OCI-LY3 (cell line): Measurements from ENCODE around the gene IKZF2.

Source experiments
- CTCF ChIP-seq: fragments of 200-600, 300-600 bp; sonication (generic); IDR thresholded peaks from 2 replicates; pipeline ENCODE4 v1.5.1; 2014; ENCODE audit warnings: antibody characterized with exemption, low read length, low read depth
- EZH2phosphoT487 ChIP-seq: fragments of 200-600 bp; shearing (Covaris generic); IDR thresholded peaks from 2 replicates; pipeline ENCODE4 v1.6.1; 2018; ENCODE audit warnings: antibody characterized with exemption, mixed run types, low read depth

GRCh38 chr2:212975333-212975732, 176.1 kb downstream of the IKZF2 start:
- TF ChIP-seq CTCF (no peak), EZH2phosphoT487 (no peak)
